GM12878 (cell line): ENCODE results near the gene MRPL53. TPM values are rescaled to one million over a fixed set of nuclear protein-coding genes. Genes with fewer than 3 reads are reported as not detected.

ENCODE experiments used
- ATAC-seq: fragments of 200-7000 bp; cut with Tn5 transposase; 3 replicates; pipeline ENCODE4 v1.9.1; 2020; ENCODE audit warnings: mild to moderate bottlenecking, moderate library complexity
- BruUV-seq: library from RNA; stranded (reverse); fragments of 400-500 nt; replicated peaks from 2 replicates; lab custom pipeline; 2021; lab: Mats Ljungman, UMichigan
- CTCF ChIA-PET: fragments of 300-600 bp; sonication (Branson Sonifier 250); formaldehyde crosslinking; extraction: SDS; loops from one replicate; lab custom pipeline; 2021; ENCODE audit warnings: inconsistent platforms; lab: Yijun Ruan, JAX
- POLR2A ChIA-PET: fragments of 350-600 bp; formaldehyde crosslinking; extraction: SDS; loops from one replicate; lab custom pipeline; 2021; ENCODE audit warnings: inconsistent platforms; lab: Charles Lee
- RAD21 ChIA-PET: fragments of 300-600 bp; sonication (Branson Sonifier 250); formaldehyde crosslinking; loops from one replicate; lab custom pipeline; 2023; ENCODE audit warnings: antibody characterized with exemption; ENCODE audit not compliant: unreplicated experiment; lab: Charles Lee
- SMC1A ChIA-PET: fragments of 300-600 bp; sonication (Branson Sonifier 250); formaldehyde crosslinking; loops from one replicate; lab custom pipeline; 2023; ENCODE audit not compliant: unreplicated experiment, uncharacterized antibody; lab: Charles Lee
- DNase-seq: peaks from one replicate; pipeline ENCODE4 v3.0.0-alpha.2; 2011; ENCODE audit warnings: low read depth, low spot score
- FAIRE-seq: peaks from 3 replicates; lab custom pipeline; 2011; peaks lifted over from hg19 to GRCh38; lab: Jason Lieb, UNC
- H2AFZ ChIP-seq: 2 replicates; pipeline ENCODE4 v1.6.0; 2011; ENCODE audit warnings: low read depth, low read length, control low read depth; ENCODE audit not compliant: control insufficient read depth
- H3K27ac ChIP-seq: 2 replicates; pipeline ENCODE4 v1.5.1; 2011; ENCODE audit warnings: control low read depth; ENCODE audit not compliant: control insufficient read depth, insufficient read depth
- H3K27me3 ChIP-seq, 2 experiments: replicated peaks in 1 of 2; 2 replicates each; pipeline versions ENCODE4 v1.6.0 to v1.6.1; 2011; ENCODE audit warnings: low read length in 1 of 2; ENCODE audit not compliant: control insufficient read depth in 2 of 2, insufficient read depth in 2 of 2
- H3K36me3 ChIP-seq, 2 experiments: 2 replicates each; pipeline ENCODE4 v1.5.1; 2011; ENCODE audit warnings: low read length in 1 of 2; ENCODE audit not compliant: control insufficient read depth in 2 of 2, insufficient read depth in 2 of 2
- H3K4me1 ChIP-seq: 2 replicates; pipeline ENCODE4 v1.6.1; 2011; ENCODE audit warnings: mild to moderate bottlenecking, low read length, moderate library complexity, mixed read lengths; ENCODE audit not compliant: control insufficient read depth, insufficient read depth
- H3K4me2 ChIP-seq: 2 replicates; pipeline ENCODE4 v1.6.0; 2011; ENCODE audit warnings: control low read depth; ENCODE audit not compliant: control insufficient read depth, insufficient read depth
- H3K4me3 ChIP-seq: fragments of 200-600 bp; sonication (generic); 2 replicates; pipeline ENCODE4 v1.5.1; 2016
- H3K79me2 ChIP-seq: 2 replicates; pipeline ENCODE4 v1.6.0; 2011; ENCODE audit warnings: low read length; ENCODE audit not compliant: control insufficient read depth, insufficient read depth
- H3K9ac ChIP-seq: 2 replicates; pipeline ENCODE4 v1.8.0; 2011; ENCODE audit warnings: low read length, control low read depth, mixed read lengths; ENCODE audit not compliant: control insufficient read depth, insufficient read depth
- H3K9me3 ChIP-seq: replicated peaks from 3 replicates; pipeline ENCODE4 v1.5.1; 2011; ENCODE audit warnings: mild to moderate bottlenecking, low read length; ENCODE audit not compliant: control insufficient read depth, insufficient read depth
- H4K20me1 ChIP-seq: 2 replicates; pipeline ENCODE4 v1.6.0; 2011; ENCODE audit not compliant: control insufficient read depth, insufficient read depth
- CBX5 ChIP-seq: sonication (generic); IDR thresholded peaks from 2 replicates; pipeline ENCODE4 v1.6.1; 2016; ENCODE audit warnings: low read depth, moderate library complexity, mild to moderate bottlenecking, inconsistent platforms
- IRF4 ChIP-seq: IDR thresholded peaks from 2 replicates; pipeline ENCODE4 v1.6.1; 2011; ENCODE audit warnings: low read depth, low read length
- NFXL1 ChIP-seq: fragments of 450-650 bp; IDR thresholded peaks from 2 replicates; pipeline ENCODE4 v1.6.1; 2017; ENCODE audit warnings: antibody characterized with exemption, mild to moderate bottlenecking, borderline replicate concordance
- NRF1 ChIP-seq: conservative IDR thresholded peaks from 2 replicates; pipeline ENCODE4 v1.6.1; 2011; ENCODE audit warnings: mild to moderate bottlenecking, low read depth, low read length, improper control_type of control experiment
- RCOR1 ChIP-seq: conservative IDR thresholded peaks from 2 replicates; pipeline ENCODE4 v1.6.1; 2012; ENCODE audit warnings: low read depth, low read length, improper control_type of control experiment
- REST ChIP-seq: IDR thresholded peaks from 2 replicates; pipeline ENCODE4 v1.6.1; 2012; ENCODE audit warnings: mild to moderate bottlenecking, low read depth, low read length
- SIX5 ChIP-seq: IDR thresholded peaks from 2 replicates; pipeline ENCODE4 v1.6.1; 2011; ENCODE audit warnings: mild to moderate bottlenecking, low read depth, low read length, moderate library complexity; ENCODE audit not compliant: severe bottlenecking
- TCF12 ChIP-seq: IDR thresholded peaks from 2 replicates; pipeline ENCODE4 v1.6.1; 2011; ENCODE audit warnings: low read depth, mild to moderate bottlenecking, low read length
- WGBS: methylation state at CpG from one replicate; pipeline ENCODE4 v1.1.6; 2016; ENCODE audit warnings: low lambda C conversion rate; ENCODE audit not compliant: insufficient replicate concordance, insufficient coverage; ENCODE audit errors: missing lambda C conversion rate; 5-methylcytosine and 5-hydroxymethylcytosine counted together
- in situ Hi-C: fragments of 300-500 bp; cut with MboI; formaldehyde crosslinking; loops from 9 replicates; pipeline ENCODE4 v1.14.3; 2018; ENCODE audit warnings: mixed read lengths
- intact Hi-C: fragments of 100-400 bp; cut with micrococcal nuclease; formaldehyde crosslinking; loops from one replicate; pipeline ENCODE4 v1.14.2; 2022; ENCODE audit not compliant: unreplicated experiment
- polyA plus RNA-seq, 11 experiments: library from polyadenylated mRNA; depleted of rRNA in 4 of 11; unstranded in 6 of 11; stranded (reverse) in 5 of 11; fragments of >200 nt; fragmentation: Nextera tagmentation in 4 of 11; fragmentation: Illumina TruSeq in 1 of 11; extraction: Ambion mirVana in 4 of 11; extraction: Trizol in 1 of 11; gene quantifications; 1 replicate in 1 of 11; 2 replicates in 10 of 11; pipeline versions ENCODE4 v1.2.1 to v1.2.3, GENCODE V29; 2011 to 2016; ENCODE audit warnings: inconsistent platforms in 2 of 11, missing spikeins in 2 of 11, low read depth in 1 of 11
- total RNA-seq, 4 experiments: library from RNA; depleted of rRNA in 3 of 4; stranded (reverse); fragments of >200 nt in 3 of 4; fragmentation: Illumina TruSeq in 1 of 4; extraction: Trizol in 1 of 4; gene quantifications; 2 replicates each; pipeline versions ENCODE4 v1.2.1 to v1.2.3, GENCODE V29; 2013 to 2021
- TF ChIP-seq, protein P1 (sequence below): fragments of 450-650 bp; formaldehyde crosslinking; IDR thresholded peaks from 2 replicates; pipeline ENCODE4 v1.4.0; 2022; ENCODE audit warnings: mild to moderate bottlenecking, moderate library complexity

MRPL53 gene
- total and polyA plus RNA-seq, 10 of the 15 experiments (the other 5 are each of a cell fraction or from before 2014, with no cell fraction given): 15.1 to 167 (median 80.9) TPM

- RAD21 ChIA-PET: no interaction called here
- Histone ChIP-seq H3K9ac (no peak overlapping the region), H3K4me1 (0 out of 2 replicates have a peak, but pooled peaks cover 3% of the 10 kb centered on the region), H3K4me3 (no peak overlapping the region), H3K27ac (no peak overlapping the region), H3K4me2 (no peak overlapping the region), H4K20me1 (no peaks in the 10 kb centered on the region), H3K27me3 (peaks cover 4 to 5% of the 10 kb centered on the region in 2 experiments; a peak in 3 of 4 replicates), H2AFZ (no peak overlapping the region), H3K36me3 (peaks cover 12 to 13% of the 10 kb centered on the region in 2 experiments; a peak in 3 of 4 replicates), H3K9me3 (no peaks in the 10 kb centered on the region), H3K79me2 (no peaks in the 10 kb centered on the region)
- ATAC-seq: no peak
- WGBS: 73% methylated on average over 3 of the region's 3 CpGs
- POLR2A ChIA-PET: interaction anchor here (0.5 to 1.0 kb wide), 4 partner anchors 13 to 75 kb away, joined by 3 read pairs; no protein-coding TSS in a partner anchor
- TF ChIP-seq NRF1 (no peak), SIX5 (no peak), NFXL1 (no peak), RCOR1 (no peak), REST (no peak), IRF4 (no peak), CBX5 (no peak), TCF12 (no peak)
- TF ChIP-seq, protein P1, sequence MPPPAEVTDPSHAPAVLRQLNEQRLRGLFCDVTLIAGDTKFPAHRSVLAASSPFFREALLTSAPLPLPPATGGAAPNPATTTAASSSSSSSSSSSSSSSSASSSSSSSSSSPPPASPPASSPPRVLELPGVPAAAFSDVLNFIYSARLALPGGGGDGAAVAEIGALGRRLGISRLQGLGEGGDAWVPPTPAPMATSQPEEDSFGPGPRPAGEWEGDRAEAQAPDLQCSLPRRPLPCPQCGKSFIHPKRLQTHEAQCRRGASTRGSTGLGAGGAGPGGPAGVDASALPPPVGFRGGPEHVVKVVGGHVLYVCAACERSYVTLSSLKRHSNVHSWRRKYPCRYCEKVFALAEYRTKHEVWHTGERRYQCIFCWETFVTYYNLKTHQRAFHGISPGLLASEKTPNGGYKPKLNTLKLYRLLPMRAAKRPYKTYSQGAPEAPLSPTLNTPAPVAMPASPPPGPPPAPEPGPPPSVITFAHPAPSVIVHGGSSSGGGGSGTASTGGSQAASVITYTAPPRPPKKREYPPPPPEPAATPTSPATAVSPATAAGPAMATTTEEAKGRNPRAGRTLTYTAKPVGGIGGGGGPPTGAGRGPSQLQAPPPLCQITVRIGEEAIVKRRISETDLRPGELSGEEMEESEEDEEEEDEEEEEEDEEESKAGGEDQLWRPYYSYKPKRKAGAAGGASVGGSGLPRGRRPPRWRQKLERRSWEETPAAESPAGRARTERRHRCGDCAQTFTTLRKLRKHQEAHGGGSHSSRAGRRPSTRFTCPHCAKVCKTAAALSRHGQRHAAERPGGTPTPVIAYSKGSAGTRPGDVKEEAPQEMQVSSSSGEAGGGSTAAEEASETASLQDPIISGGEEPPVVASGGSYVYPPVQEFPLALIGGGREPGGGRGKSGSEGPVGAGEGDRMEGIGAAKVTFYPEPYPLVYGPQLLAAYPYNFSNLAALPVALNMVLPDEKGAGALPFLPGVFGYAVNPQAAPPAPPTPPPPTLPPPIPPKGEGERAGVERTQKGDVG (CRISPR knock-in tag): no peak
- no peak for FAIRE-seq
- in situ Hi-C loops (no loop called here), intact Hi-C loops (no loop called here)
- SMC1A ChIA-PET: interaction anchor here (1.2 to 1.4 kb wide), 2 partner anchors 91 to 93 kb away, joined by 4 read pairs; no protein-coding TSS in a partner anchor
- BruUV-seq: no TSS peak
- no peak for DNase-seq
- CTCF ChIA-PET: interaction anchor here (1.7 to 19.4 kb wide), 3 partner anchors 11 to 95 kb away, joined by 4 to 280 read pairs (median 10); partner anchors contain the start of genes CCDC142 and TTC31
Measured at GRCh38 chr2:74493546-74493945, 21.1 kb upstream of the MRPL53 start.
